Measurements from ENCODE around the gene RCAN3.

Gene RCAN3

DNA sequence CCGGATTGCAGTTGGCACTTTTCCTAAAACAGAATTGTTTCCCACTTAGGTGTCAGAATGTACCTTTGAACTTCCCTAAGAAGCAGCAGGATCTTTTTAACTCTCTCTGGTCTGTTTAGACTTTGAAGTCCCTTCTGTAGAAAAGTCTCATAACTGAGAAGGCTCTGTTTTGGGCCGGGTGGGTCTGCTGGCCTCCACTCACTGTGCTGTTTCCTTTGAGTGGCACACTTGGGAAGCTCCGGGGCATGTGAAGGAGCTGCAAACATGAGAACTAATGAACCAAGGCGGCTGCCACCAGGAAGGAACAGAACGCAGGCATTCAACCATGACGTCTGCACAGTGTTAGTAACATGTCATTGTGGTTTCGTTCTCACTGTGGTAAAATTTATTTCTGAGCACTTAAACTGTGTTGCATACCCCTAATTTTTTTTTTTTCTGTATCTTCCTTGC lies 33.8 kb downstream of the RCAN3 start:
- ChIA-PET CTCF (interaction anchor here (1.2 to 1.8 kb wide), 3 partner anchors 9 to 51 kb away, joined by 3 to 10 read pairs (median 7); no protein-coding TSS in a partner anchor), POLR2A (no interaction called here)
- no peaks in the 10 kb centered on the region for H3K4me1 ChIP-seq (ENCODE audit: control insufficient read depth, insufficient read depth, low read length)
- H3K36me3 ChIP-seq (ENCODE audit: control insufficient read depth in 2 of 2, insufficient read depth in 1 of 2, low read length in 2 of 2), result peaks cover 0 to 12% of the 10 kb centered on the region in 2 experiments; a peak in 1 of 3 replicates
- TF ChIP-seq ZFP37 (tag by site-specific recombination; IDR thresholded peaks at IDR 0.05), result no peak
- TF ChIP-seq ZBTB21 (tag by site-specific recombination; IDR thresholded peaks at IDR 0.05), result peak; percentile 75
- peak; percentile 58 for TF ChIP-seq OSR2 (tag by site-specific recombination; IDR thresholded peaks at IDR 0.05)
- TF ChIP-seq, protein P1, sequence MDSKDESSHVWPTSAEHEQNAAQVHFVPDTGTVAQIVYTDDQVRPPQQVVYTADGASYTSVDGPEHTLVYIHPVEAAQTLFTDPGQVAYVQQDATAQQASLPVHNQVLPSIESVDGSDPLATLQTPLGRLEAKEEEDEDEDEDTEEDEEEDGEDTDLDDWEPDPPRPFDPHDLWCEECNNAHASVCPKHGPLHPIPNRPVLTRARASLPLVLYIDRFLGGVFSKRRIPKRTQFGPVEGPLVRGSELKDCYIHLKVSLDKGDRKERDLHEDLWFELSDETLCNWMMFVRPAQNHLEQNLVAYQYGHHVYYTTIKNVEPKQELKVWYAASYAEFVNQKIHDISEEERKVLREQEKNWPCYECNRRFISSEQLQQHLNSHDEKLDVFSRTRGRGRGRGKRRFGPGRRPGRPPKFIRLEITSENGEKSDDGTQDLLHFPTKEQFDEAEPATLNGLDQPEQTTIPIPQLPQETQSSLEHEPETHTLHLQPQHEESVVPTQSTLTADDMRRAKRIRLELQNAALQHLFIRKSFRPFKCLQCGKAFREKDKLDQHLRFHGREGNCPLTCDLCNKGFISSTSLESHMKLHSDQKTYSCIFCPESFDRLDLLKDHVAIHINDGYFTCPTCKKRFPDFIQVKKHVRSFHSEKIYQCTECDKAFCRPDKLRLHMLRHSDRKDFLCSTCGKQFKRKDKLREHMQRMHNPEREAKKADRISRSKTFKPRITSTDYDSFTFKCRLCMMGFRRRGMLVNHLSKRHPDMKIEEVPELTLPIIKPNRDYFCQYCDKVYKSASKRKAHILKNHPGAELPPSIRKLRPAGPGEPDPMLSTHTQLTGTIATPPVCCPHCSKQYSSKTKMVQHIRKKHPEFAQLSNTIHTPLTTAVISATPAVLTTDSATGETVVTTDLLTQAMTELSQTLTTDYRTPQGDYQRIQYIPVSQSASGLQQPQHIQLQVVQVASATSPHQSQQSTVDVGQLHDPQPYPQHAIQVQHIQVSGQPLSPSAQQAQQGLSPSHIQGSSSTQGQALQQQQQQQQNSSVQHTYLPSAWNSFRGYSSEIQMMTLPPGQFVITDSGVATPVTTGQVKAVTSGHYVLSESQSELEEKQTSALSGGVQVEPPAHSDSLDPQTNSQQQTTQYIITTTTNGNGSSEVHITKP (tag by site-specific recombination; IDR thresholded peaks at IDR 0.05), result 0 out of 2 replicates have a peak, but pooled peaks have one; percentile 38
- TF ChIP-seq ZNF600 (tag by site-specific recombination; IDR thresholded peaks at IDR 0.05), result peak; percentile 54; the same call in 1 of the 2 replicates
- TF ChIP-seq SP7 (tag by site-specific recombination; IDR thresholded peaks at IDR 0.05), result peak; percentile 92
- TF ChIP-seq ZNF629 (tag by site-specific recombination; IDR thresholded peaks at IDR 0.05), result peak; percentile 76
- TF ChIP-seq ZNF473 (tag by site-specific recombination; IDR thresholded peaks at IDR 0.05), result no peak
- no peaks in the 10 kb centered on the region for H3K9me3 ChIP-seq (ENCODE audit: control insufficient read depth, insufficient read depth, low read depth, low read length)
- no peak overlapping the region for H3K27ac ChIP-seq (ENCODE audit: extremely low read depth, low read depth, low read length)
- no peak overlapping the region for H3K4me3 ChIP-seq (ENCODE audit: low read depth, low read length)

DNA sequence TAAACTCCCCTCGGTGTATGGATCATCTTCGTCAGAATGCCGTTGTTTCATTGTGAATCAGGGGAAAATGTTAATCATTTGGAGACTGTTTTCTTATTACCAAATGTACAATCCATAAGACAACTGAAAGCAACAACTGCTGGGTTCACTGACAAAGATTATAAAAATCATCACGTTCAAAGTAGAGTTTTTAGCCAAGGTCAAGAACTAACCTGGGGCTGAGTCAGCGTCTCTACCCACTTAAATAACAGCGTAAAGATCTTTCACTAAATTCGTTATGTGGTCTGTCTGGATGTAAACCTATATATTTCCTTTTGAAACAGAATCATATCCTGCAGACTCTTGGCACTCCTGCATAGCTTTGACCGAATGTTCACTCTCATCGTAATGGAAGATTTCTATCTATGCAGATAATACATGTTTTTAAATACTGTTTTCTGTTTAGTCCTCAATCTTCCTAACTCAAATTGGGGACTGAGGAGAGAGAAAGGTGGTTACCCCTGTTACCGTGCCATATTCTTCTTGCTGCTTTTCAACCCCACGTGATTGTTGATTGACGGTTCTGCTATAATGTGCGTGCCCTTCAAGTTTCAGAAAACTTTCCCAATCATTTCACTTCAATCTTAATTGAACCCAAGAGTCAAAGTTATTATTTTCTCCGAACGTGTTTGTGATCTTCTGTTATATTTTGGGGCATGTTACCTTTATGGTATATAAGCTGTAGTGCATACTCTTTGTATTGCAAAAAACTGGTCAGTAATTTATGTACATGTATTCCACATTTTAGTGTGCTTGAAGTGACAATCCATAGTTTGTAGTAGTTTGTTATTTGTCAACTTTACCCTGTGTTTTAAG lies 37.6 kb downstream of the RCAN3 start:
- H3K4me3 ChIP-seq (ENCODE audit: low read depth, low read length), result no peak overlapping the region
- peaks cover 0 to 4% of the 10 kb centered on the region in 2 experiments; a peak in 1 of 3 replicates for H3K36me3 ChIP-seq (ENCODE audit: control insufficient read depth in 2 of 2, insufficient read depth in 1 of 2, low read length in 2 of 2)
- ChIA-PET CTCF (interaction anchor here (0.6 to 4.3 kb wide), 16 partner anchors 11 to 338 kb away, joined by 3 to 73 read pairs (median 7); partner anchors contain the start of gene NCMAP), POLR2A (no interaction called here)
- H3K4me1 ChIP-seq (ENCODE audit: control insufficient read depth, insufficient read depth, low read length), result no peaks in the 10 kb centered on the region
- H3K9me3 ChIP-seq (ENCODE audit: control insufficient read depth, insufficient read depth, low read depth, low read length), result no peaks in the 10 kb centered on the region
- no peak overlapping the region for H3K27ac ChIP-seq (ENCODE audit: extremely low read depth, low read depth, low read length)
- no peak for TF ChIP-seq ZNF169 (tag by site-specific recombination; IDR thresholded peaks at IDR 0.05)
- TF ChIP-seq ZNF280C (tag by site-specific recombination; IDR thresholded peaks at IDR 0.05), result no peak
- TF ChIP-seq ZNF558 (tag by site-specific recombination; IDR thresholded peaks at IDR 0.05), result no peak
- TF ChIP-seq ZNF175 (tag by site-specific recombination; IDR thresholded peaks at IDR 0.05), result no peak
- no peak for TF ChIP-seq GLI4 (tag by site-specific recombination; IDR thresholded peaks at IDR 0.05)
- TF ChIP-seq ZNF140 (tag by site-specific recombination; IDR thresholded peaks at IDR 0.05), result no peak
- TF ChIP-seq ZNF132 (tag by site-specific recombination; IDR thresholded peaks at IDR 0.05; ENCODE audit: borderline replicate concordance), result no peak
- no peak for TF ChIP-seq ZNF555 (tag by site-specific recombination; conservative IDR thresholded peaks at IDR 0.05)
- no peak for TF ChIP-seq GLIS1 (tag by site-specific recombination; IDR thresholded peaks at IDR 0.05)
- TF ChIP-seq ZNF10 (tag by site-specific recombination; IDR thresholded peaks at IDR 0.05), result no peak
- no peak for TF ChIP-seq ZNF362 (tag by site-specific recombination; IDR thresholded peaks at IDR 0.05)
- TF ChIP-seq ZNF202 (tag by site-specific recombination; IDR thresholded peaks at IDR 0.05; ENCODE audit: borderline replicate concordance), result no peak
- no peak for TF ChIP-seq ZNF121 (tag by site-specific recombination; IDR thresholded peaks at IDR 0.05)
- TF ChIP-seq ZNF221 (tag by site-specific recombination; IDR thresholded peaks at IDR 0.05; ENCODE audit: borderline replicate concordance), result no peak

All from HEK293 (cell line).